HL-60 (cell line): ENCODE measurements around the gene STIP1.

Experiments
- DNase-seq, 2 experiments: peaks; one replicate each; pipeline ENCODE4 v3.0.0-alpha.2; 2010 to 2020; ENCODE audit warnings: low read depth in 1 of 2, low spot score in 1 of 2
- H3K27ac ChIP-seq: fragments of 250-450 bp; sonication (Bioruptor Pico); replicated peaks from 2 replicates; pipeline ENCODE4 v1.5.1; 2020; ENCODE audit warnings: mild to moderate bottlenecking, moderate library complexity
- H3K27me3 ChIP-seq: fragments of 250-450 bp; sonication (Bioruptor Pico); 2 replicates; pipeline ENCODE4 v1.5.1; 2021; ENCODE audit warnings: mild to moderate bottlenecking, moderate library complexity; ENCODE audit not compliant: insufficient read depth, poor library complexity, severe bottlenecking
- H3K4me3 ChIP-seq: replicated peaks from 2 replicates; pipeline ENCODE4 v1.5.1; 2011; ENCODE audit warnings: mild to moderate bottlenecking, control low read depth, low read length; ENCODE audit not compliant: insufficient read depth
- GABPA ChIP-seq: IDR thresholded peaks from 2 replicates; pipeline ENCODE4 v1.6.1; 2012; ENCODE audit warnings: low read depth
- POLR2AphosphoS5 ChIP-seq: IDR thresholded peaks from 2 replicates; pipeline ENCODE4 v1.6.1; 2012; ENCODE audit warnings: low read depth
- SPI1 ChIP-seq: IDR thresholded peaks from 2 replicates; pipeline ENCODE4 v1.6.1; 2012; ENCODE audit warnings: low read depth, mild to moderate bottlenecking, borderline replicate concordance
- TF ChIP-seq, protein P1 (sequence below): IDR thresholded peaks from 2 replicates; pipeline ENCODE4 v1.6.1; 2012; ENCODE audit warnings: low read depth; ENCODE audit not compliant: insufficient replicate concordance
- TF ChIP-seq, protein P2 (sequence below): IDR thresholded peaks from one replicate; pipeline ENCODE4 v1.5.1; 2011; ENCODE audit warnings: low read length, control low read depth, inconsistent platforms; ENCODE audit not compliant: insufficient read depth

Gene STIP1

DNA sequence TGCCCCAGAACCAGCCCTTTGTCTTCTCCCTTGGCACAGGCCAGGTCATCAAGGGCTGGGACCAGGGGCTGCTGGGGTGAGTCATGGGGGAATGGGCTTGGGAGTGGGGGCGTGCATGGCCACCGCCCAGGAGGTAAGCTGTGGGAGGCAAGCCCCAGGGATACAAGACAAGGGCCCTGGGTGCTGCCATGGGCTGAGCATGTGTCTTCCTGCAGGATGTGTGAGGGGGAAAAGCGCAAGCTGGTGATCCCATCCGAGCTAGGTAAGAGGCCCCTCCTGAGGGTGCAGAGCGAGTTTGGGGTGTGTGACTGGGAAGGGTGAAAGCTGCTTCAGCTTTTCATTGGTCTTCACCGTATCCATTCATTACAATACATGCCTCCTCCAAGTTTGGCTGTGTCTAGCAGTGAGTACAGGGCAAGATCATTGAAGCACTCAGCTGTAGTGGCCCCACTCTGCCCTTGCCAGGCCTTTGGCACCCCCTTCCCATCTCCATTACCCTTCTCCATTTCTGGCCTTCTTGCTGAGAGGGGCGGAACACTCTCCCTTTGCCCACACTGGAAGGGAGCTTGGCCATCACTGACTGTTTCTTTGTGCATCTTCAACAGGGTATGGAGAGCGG is 57.4 kb downstream of the STIP1 start:
- DNase-seq: no peak
- TF ChIP-seq POLR2AphosphoS5: peak; percentile 61; the same call in 1 of the 2 replicates
- TF ChIP-seq, protein P1, sequence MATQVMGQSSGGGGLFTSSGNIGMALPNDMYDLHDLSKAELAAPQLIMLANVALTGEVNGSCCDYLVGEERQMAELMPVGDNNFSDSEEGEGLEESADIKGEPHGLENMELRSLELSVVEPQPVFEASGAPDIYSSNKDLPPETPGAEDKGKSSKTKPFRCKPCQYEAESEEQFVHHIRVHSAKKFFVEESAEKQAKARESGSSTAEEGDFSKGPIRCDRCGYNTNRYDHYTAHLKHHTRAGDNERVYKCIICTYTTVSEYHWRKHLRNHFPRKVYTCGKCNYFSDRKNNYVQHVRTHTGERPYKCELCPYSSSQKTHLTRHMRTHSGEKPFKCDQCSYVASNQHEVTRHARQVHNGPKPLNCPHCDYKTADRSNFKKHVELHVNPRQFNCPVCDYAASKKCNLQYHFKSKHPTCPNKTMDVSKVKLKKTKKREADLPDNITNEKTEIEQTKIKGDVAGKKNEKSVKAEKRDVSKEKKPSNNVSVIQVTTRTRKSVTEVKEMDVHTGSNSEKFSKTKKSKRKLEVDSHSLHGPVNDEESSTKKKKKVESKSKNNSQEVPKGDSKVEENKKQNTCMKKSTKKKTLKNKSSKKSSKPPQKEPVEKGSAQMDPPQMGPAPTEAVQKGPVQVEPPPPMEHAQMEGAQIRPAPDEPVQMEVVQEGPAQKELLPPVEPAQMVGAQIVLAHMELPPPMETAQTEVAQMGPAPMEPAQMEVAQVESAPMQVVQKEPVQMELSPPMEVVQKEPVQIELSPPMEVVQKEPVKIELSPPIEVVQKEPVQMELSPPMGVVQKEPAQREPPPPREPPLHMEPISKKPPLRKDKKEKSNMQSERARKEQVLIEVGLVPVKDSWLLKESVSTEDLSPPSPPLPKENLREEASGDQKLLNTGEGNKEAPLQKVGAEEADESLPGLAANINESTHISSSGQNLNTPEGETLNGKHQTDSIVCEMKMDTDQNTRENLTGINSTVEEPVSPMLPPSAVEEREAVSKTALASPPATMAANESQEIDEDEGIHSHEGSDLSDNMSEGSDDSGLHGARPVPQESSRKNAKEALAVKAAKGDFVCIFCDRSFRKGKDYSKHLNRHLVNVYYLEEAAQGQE: no peak
- TF ChIP-seq, protein P2, sequence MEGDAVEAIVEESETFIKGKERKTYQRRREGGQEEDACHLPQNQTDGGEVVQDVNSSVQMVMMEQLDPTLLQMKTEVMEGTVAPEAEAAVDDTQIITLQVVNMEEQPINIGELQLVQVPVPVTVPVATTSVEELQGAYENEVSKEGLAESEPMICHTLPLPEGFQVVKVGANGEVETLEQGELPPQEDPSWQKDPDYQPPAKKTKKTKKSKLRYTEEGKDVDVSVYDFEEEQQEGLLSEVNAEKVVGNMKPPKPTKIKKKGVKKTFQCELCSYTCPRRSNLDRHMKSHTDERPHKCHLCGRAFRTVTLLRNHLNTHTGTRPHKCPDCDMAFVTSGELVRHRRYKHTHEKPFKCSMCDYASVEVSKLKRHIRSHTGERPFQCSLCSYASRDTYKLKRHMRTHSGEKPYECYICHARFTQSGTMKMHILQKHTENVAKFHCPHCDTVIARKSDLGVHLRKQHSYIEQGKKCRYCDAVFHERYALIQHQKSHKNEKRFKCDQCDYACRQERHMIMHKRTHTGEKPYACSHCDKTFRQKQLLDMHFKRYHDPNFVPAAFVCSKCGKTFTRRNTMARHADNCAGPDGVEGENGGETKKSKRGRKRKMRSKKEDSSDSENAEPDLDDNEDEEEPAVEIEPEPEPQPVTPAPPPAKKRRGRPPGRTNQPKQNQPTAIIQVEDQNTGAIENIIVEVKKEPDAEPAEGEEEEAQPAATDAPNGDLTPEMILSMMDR: no peak
- TF ChIP-seq SPI1: no peak
- TF ChIP-seq GABPA: no peak
- H3K27ac ChIP-seq: no peak overlapping the region

DNA sequence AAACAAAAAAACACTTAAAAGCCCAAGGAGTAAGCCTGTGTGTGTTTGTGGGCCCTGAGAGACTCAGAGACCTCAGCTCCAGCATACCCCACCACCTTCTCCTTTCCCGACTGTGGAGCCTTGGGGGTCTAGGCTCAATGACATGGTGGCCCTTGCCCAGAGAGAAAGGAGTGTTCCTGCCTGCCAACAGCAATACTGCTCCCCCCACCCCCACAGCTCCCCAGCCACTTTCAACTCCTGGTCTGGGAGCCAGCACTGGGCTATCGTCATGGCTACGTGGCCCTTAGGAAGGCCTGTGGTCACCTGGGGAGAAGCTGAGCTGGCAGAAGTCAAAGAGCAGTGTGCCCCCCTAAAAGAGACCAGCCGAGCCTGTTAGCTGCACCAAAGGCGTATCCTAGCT is 58.1 kb downstream of the STIP1 start:
- H3K27me3 ChIP-seq: no peaks in the 10 kb centered on the region
- no peak overlapping the region for H3K4me3 ChIP-seq
- no peak for DNase-seq
- no peak overlapping the region for H3K27ac ChIP-seq
- no peak for TF ChIP-seq GABPA
- TF ChIP-seq, protein P2: no peak
- TF ChIP-seq POLR2AphosphoS5: no peak; the same call in 1 of the 2 replicates
- no peak for TF ChIP-seq SPI1
- TF ChIP-seq, protein P1: no peak

More for the DNA sequence above, 57.4 kb downstream of the STIP1 start:
- no peak overlapping the region for H3K4me3 ChIP-seq
- H3K27me3 ChIP-seq: no peaks in the 10 kb centered on the region

DNA sequence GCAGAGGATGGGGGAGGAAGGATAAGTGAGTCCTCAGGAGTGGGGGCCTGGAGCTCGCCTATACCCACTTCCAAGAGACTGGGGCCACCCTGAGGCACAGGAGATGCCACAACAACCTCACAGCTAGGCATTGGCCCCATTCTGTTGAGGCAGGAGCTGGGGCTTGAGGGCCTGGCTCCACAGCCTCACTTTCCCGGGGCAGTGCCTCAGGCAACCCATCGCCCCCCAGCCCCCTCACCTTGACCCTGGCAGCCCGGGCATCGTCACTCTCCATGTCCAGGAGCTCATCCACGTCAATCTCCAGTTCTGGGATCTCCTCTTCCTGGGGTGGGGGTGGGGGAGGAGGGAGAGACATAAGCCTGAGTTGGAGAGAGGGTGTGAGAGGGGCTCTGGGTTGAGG is 59.0 kb downstream of the STIP1 start:
- peak overlapping the region; percentile 93 for H3K27ac ChIP-seq
- no peak for TF ChIP-seq SPI1
- TF ChIP-seq GABPA: no peak
- TF ChIP-seq, protein P1: no peak
- TF ChIP-seq POLR2AphosphoS5: no peak
- TF ChIP-seq, protein P2: no peak
- H3K27me3 ChIP-seq: no peaks in the 10 kb centered on the region
- DNase-seq: no peak
- H3K4me3 ChIP-seq: peak overlapping the region; percentile 81
